Suppressor macrophage treated with lipopolysaccharide for 4 hours (primary cell): ENCODE data around the gene PTK6.
"Not testable (repeated sequence)": the region's sequence is repeated elsewhere in the genome, so short reads cannot be mapped to it uniquely, and the experiment has no call there.

Experiments used
- DNase-seq: peaks from one replicate; pipeline ENCODE4 v3.0.0-alpha.2; 2020

The PTK6 gene

DNA sequence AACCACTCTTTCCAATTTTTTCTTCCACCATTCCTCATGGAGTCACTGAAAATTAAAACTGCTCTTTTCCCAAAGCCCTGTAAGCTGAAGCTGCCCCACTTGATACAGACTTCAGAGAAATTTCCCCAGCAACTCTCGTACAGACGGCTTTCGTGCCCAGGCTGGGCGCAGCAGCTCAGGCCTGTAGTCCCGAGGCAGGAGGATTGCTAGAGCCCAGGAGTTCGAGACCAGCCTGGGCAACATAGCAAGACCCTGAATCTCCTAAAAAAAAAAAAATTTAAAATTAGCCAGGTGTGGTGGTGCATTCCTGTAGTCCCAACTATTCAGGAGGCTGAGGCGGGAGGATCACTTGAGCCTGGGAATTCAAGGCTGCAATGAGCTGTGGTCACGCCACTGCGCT, 10.0 kb downstream of the PTK6 start:
- no peak for DNase-seq

DNA sequence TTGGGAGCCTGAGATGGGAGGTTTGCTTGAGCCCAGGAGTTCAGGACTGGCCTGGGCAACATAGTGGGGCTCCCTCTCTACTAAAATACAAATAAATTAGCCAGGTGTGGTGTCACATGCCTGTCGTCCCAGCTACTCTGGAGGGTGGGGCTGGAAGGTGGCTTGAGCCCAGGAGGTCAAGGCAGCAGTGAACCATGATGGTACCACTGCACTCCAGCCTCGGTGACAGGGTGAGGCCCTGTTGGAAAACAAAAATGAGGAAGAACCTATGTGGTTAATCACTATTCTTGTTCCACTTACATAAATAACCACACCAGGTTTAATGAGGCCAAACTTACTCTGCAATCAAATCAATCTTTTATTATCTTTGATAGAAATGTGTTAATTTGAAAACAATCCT, 11.2 kb downstream of the PTK6 start:
- no peak for DNase-seq

DNA sequence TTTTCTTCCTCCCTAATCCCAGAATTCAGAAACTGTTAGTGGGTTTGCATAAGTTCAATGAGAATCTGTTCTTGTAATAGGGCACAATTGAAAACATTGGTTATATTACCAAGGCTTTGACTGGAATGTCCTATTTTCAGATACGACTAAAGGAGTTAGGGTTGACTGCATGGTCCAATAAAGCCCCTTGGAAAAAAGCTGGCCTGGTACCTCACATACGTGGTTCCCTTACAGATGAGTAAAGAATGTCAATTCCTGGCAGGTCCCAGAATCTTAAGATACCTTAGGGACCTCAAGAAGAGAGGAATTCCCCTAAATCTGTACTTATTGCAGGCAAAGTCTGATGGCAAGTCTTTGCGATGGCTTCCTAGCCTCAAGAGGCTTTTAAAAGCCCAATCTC, 12.0 kb downstream of the PTK6 start:
- DNase-seq, result no peak

DNA sequence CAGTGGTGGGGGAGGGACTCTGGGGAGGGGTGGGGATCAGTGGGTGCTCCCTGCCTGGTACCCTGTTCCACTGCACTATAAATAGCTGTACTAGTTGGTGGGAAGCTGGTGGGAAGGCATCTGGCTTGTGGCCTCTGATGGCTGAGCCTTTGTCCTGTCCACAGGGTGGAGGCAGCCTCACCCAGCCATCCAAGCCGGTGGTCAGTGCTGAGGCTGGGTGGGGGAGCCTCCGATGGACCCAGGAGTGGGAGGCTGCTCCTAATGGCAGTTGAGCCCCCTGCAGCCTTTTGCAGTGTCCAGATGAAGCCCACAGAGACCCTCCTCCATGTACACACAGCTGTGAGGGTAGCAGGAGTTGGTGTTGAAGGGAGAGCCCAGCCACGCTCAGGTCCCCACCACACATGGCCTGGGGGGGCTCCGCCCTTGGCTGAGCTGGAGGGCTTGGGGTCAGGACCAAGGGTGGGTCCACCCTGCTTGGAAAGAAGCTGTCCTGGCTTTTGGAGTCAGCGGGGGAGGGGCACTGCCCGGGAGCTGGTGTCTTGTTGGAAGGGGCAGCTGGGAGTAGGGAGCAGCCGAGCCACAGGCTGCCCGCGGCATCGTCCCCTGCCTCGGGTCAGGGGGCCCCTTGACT, 14.1 kb downstream of the PTK6 start:
- no peak for DNase-seq

DNA sequence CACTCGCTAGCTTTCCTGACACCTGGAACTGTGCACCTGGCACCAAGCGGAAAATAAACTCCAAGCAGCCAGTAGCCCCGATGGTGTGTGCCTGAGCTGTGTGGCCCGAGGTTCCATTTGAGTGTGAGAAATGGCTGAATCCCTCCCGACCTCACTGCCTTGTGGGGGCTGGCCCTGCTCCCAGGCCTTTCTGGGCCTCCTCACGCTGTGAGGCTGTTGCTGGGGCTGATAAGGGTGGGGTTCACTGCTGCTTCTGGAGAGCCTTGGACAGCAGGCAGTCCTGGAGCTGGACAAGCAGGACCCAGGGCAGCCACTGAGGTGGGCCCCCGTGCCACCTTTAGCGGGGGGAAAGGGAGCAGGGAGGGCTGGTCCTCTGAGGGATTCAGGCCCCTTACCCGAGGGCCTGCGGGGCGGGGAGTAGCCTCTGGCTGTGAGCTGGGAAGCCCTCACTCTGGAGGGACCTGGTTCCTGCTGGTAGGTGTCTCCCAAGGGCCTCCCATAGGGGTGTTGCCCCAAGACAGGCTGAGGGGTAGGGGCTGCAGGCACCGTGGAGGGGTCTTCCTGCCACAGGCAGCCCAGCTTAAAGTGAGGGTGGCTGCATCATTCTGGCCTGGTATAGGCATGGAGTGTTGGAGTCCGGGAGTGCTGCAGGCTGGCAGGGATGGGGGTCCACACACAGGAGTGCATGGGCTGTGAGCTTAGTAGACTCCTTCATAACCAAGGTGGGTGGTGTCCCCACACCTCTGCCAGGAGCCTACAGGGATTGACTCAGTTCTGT, 14.9 kb downstream of the PTK6 start:
- DNase-seq, result no peak

DNA sequence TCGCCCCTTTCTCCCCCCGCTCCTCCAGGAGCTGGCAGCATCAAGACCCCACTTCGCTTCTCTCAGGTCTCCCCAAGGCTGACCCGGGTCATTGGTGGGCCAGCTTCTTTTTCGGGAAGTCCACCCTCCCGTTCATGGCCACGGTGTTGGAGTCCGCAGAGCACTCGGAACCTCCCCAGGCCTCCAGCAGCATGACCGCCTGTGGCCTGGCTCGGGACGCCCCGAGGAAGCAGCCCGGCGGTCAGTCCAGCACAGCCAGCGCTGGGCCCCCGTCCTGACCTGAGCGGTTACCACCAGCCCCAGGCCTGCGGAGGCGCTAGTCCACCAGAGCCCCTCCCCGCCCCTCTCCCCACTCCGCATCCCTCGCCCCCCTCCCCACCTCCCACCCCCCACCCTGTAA, 15.6 kb downstream of the PTK6 start:
- DNase-seq, result no peak

DNA sequence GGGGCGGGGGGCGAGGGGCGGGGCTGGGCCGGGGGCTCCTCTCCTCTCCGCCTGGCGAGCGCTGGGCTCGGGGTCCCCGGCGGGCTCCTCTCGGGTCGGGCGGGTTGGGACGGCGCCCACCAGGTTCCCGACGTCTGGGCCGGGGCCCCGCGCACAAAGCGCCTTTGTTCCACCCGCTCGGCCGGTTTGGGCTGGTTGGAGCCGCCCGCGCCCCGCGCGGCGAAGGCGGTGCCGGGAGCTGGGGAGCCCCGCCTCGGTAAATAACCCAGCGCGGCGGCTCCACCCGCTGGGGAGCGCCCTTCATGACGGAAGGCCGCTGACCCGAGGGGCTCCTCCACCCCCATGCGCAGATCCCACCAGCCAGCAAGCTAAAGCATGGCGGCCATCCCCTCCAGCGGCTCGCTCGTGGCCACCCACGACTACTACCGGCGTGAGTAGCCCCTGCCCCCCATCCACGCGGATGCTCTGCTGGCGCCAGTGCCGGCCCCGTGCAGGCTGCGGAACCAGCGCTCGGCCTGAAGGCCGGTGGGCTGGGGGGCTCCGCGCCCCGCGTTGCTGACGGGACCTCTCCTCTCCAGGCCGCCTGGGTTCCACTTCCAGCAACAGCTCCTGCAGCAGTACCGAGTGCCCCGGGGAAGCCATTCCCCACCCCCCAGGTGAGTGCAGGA, 16.1 kb downstream of the PTK6 start:
- DNase-seq, result peak; percentile 67

DNA sequence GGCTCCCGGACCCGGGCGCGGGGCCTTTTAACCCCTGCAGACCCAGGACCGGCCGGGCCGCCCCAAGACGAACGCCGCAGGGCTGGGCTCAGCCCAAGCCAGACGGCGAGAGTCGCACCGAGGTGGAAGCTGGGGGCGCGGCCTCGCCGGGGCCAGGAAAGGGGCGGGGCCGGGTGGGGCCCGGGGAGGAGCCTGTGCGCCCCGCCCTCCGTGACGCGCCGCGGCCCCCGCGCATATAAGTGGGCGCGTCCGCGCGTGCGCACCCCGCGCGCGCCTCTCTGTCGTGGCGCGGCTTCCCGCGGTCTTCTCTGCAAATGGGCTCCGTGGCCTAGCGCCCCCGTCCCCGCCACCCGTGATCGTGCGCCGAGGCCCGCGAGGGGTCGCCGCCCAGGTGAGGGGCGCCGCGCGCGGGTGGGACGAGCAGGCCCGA, 16.7 kb downstream of the PTK6 start, which contains the start of gene PPDPF:
TSS of gene PPDPF (plus strand) at position 262 of the 430 bp plus-strand sequence. CDS start 544 bp downstream, outside the sequence.
- peak; percentile 93 for DNase-seq

DNA sequence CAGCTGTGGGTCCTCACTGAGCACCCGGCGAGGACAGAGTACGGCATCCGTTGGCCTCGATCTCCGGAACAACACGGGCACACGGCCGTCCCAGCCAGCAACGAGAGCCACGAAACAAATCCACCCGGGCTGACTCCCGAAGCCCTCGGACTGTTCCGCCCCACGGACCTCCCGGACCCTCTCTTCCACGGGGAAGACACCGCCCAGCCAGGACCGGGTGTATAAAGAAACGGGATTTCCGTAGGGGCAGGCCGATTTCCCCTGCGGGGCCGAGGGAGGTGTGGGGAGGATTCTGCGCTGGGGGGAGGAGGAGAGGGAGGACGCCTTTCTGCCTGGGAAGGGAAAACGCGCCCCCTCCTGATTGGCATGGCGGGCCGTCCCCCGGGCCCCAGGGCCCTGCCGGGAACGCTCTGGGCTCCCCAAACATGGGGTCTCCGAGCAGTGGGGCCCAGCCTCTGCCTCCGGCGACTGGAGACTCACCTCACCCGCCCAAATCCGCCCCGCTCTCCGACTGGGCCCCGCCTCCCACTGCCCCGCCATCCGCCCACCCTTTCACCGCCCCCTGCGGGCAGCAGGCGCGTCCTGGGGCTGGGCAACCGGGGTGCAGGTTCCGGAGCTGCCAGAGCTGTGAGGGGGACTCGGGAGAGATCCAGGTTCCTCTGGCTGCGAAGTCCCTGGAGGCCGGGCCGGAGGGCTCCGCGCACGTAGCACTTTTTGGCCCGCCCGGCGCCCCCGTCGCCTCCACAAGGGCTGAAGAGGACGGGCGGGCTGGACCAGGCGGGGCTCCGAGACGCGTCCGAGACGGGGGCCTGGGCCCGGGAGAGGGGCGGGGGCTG, 17.3 kb downstream of the PTK6 start:
- DNase-seq, result peak; percentile 20

DNA sequence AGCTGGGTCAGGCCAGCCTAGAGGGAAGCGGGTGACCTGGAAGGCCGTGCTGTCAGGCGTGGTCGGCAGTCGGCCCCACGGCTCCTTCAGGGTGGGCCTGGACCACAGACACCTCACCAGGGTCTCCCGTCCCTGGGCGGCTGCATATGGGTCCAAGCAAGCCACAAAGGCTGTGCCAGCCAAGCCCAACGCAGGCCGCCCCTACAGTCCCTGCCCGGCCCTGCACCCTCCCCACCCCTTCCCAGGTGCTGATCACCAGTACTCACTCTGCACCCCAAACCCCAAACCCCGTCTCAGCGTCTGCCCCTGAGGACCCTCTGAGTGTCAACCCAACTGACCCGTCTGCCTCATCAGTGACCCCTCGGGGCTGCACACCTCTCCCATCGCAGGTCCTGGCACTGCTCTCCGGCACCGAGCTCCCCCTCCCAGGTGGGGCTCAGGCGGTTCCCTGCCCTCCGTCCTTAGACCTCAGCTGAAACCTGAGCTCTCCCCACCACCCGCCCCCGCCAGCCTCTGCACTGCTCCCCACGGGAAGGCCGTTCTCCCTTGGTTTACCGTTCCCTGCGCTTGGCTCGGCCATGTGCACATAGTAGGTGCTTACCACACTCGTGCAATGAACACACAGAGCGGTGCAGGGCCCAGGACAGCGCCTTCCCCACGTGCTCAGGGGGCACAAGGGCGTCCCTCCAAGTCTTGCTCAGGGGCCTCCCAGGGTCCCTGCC, 18.1 kb downstream of the PTK6 start:
- no peak for DNase-seq

DNA sequence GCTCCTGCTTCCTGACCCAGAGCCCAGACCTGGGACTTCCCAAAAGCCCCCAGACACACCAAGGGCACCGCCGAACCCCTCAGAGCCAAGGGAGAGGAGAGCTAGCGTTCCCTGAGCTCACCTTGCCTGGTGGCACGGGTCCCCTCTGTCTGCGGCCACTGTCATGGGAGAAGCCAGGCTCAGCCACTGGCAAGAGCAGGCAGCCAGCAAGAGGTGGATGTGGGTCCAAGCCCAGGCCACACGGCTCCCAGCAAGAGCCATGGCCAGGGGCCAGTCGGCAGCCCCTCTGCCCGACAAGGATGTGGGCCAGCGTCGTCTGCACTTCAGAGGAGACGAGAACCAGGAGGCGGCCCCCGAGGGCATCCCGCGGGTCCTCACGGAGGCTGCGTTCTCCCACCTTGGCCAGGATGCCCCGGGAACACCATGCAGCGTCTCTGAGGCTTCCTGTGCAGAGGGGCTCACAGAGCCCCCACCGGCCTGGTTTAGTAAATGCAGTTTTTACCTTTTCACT, 18.8 kb downstream of the PTK6 start:
- DNase-seq, result no peak

DNA sequence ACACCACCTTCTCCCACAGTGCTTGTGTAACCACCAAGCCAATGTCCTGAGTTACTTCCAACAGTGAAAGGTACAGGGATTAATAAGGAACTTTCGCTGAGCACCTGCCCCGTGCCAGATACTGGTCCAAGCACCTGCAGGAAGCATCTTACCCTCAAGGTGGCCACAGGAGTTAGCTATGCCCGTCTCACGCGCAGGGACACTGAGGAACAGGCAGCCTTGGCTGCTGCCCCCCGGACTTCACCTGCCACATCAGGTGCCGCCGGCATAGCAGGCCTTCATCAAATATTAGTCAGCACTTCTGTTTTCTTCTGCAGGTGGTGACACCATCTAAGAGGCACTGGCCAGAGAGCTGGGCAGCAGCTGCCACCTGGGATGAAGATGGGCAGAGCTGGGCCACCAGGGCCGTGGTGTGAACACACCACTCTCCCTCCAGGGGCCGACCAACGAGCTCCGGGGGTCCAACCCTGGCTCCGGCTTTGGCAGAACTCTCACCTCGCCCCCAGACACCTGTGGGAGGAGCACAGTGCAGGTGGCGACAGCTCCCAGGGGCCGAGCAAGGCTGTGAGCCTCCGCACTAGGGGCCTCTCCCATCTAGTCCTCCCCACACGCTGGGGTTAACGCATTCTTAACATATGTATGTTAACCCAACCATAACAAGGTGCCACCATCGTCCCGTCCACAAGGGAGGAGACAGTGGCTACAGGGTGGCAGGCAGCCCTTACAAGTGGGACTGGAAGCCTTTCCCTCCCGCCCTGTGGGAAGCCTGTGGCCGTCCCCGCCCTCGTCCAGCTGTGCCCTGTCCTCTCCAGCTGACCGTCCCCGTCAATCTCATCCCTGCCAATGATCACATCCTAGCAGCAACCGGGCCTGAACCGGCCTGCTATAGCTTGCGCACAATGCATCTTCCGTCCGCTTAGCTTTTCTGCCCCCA, 19.5 kb downstream of the PTK6 start:
- no peak for DNase-seq

DNA sequence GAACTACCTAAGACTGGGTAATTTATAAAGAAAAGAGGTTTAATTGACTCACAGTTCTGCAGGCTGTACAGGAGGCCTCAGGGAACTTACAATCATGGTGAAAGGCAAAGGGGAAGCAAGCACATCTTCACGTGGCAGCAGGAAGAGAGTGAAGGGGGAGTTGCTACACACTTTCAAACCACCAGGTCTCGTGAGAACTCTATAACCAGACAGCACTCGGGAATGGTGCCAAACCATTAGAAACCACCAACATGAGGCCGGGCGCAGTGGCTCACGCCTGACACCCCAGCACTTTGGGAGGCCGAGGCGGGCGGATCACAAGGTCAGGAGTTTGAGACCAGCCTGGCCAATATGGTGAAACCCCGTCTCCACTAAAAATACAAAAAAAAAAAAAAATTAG, 22.7 kb downstream of the PTK6 start:
- not testable (repeated sequence) for DNase-seq

DNA sequence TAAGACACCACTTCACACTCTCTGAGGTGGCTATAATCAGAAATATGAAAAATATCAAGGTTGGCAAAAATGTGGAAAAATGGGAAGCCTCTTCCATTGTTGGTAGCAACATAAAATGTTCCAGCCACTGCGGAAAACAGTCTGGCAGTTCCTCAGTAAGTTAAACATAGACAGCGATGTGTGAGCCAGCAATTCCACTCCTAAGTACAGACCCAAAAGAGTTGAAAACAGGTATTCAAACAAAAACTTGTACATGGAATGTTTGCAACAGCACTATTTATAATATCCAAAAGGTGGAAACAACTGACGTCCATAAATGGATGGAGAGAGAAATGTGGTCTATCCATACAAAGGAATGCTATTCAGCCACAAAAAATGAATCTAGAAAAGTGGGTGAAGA, 24.0 kb downstream of the PTK6 start:
- no peak for DNase-seq

DNA sequence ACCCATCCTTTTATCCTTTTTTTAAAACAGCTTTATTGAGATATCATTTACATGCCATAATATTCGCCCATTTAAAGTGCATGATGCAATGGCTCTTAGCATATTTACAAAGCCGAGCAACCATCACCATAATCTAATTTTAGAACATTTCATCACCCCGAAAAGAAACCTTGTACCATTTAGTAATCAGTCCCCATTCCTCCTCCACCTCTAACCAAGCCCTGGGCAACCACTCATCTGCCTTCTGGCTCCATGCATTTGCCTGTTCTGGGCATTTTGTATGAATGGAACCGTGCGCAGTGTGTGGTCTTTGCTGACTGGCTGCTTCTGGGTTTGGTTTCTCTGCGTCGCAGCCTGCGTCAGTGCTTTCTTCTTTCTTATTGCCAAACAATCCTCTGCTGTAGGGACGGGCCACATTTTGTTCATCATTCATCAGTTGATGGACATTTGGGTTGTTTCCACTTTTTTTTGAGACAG, 28.1 kb downstream of the PTK6 start:
- no peak for DNase-seq

DNA sequence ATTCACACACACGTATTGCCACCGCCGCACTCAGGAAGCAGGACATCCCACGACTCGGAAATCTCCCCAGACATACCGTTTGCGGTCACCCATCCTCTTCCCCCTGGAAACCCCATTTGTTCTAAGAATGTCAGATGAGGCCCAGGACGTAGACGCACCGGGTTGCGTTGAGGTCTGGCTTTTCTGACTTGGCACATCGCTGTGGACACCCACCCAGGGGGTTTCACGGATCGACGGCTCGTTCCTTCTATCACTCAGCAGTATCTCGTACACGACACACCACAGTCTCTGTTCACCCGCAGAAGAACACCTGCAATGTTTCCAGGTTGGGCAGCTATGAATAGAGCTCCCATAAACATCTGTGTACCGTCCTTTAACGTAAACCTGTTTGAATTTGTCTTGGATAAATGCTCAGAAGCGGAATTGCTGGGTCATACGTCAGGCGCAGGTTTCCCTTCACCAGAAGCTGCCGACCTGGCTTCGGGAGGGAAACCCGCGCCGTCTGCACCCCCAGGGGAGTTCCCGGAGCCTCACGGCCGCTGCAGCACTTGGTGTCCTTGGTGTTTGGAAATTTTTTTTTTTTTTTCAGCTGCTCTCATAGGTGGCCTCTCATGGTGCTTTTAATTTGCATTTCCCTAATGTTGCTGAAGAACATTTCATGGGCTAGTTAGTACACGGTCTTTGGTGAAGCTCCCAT, 29.0 kb downstream of the PTK6 start:
- DNase-seq, result no peak

DNA sequence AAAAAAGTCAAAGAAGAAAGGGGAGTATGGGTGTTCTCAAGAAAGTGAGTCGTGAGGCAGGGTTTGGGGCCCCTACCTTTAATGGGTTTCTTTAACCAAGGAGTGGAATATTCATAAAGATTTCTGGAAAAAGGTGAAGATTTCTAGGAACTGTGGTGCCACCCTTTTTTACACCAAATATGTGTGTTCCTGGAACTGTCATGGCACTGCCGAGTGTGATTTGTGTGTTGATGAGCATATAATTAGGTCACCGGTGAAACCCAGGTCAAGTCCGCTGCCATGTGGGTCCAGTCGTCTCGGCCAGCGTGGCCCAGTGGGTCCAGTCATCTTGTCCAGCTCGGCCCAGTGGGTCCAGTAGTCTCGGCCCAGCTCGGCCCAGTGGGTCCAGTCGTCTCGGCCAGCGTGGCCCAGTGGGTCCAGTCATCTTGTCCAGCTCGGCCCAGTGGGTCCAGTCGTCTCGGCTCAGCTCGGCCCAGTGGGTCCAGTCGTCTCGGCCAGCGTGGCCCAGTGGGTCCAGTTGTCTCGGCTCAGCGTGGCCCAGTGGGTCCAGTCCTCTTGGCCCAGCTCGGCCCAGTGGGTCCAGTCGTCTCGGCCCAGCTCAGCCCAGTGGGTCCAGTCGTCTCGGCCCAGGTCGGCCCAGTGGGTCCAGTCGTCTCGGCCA, 30.0 kb downstream of the PTK6 start:
- DNase-seq, result no peak

DNA sequence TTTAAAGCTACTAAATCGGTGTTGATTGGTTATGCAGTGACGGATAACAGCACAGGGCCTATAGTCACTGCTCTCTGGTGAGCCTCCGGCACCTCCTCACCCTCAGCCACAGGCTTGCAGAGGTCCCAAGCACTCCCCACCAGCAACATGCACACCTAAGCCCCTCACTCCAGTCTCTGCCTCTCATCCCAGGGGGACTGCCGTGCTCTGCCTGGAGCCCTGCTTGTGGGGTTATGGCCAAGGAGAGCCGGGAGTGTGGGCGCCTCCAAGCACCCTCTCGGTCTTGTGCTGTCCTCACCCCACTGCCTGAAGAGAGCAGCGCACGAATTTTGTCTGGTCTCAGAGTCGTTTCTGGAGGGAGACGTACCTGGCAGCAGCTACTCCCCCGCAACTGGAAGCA, 31.5 kb downstream of the PTK6 start:
- no peak for DNase-seq

DNA sequence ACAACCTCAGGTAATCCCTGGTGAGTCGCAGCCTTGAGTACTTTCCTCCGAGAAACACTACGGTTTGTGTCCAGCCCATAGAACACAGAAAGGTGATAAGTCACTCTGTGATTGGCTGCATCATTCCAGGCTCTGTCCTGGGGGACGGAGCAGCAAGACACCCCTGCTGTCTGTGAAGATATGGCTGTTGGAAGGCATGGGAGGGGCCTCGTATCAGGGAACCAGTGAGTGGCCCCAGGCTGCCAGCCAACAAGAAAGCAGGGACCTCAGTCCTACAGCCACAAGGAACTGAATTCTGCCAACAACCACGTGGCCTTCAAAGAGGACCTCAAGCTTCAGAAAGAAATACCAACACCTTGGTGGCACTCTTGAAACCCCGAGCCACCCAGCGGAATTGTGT, 31.9 kb downstream of the PTK6 start:
- DNase-seq, result no peak

DNA sequence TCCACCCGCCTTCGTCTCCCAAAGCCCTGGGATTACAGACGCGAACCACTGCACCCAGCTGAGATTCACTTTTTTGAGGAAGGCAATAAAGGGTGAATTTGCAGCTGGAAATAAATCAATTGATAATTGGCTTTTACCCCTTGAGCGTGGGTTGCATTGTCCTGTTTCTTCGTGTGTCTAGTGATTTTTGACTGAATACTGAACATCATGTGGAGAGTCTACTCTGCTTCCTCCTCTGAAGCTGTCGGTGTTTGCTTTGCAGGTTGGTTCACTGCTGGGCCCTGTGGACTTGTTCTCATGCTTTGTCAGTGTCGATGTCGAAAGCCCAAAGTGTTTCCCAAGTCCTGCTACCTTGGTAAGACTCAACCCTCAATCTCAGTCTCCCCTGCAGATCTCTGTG, 32.5 kb downstream of the PTK6 start:
- no peak for DNase-seq
